Activated CD4-positive, alpha-beta T cell treated with anti-CD3 and anti-CD28 coated beads for 1 hour (primary cell): ENCODE measurements around the gene RUNDC1.

Source experiments
- DNase-seq: peaks from one replicate; pipeline ENCODE4 v3.0.0-alpha.2; 2020

The RUNDC1 gene

GRCh38 chr17:43020030-43020621 is 39.8 kb downstream of the RUNDC1 start:
- no peak for DNase-seq

- no peak for DNase-seq
Observed at GRCh38 chr17:43020789-43021740, 40.7 kb downstream of the RUNDC1 start.

GRCh38 chr17:43021741-43022512 is 41.6 kb downstream of the RUNDC1 start, which contains the start of gene VAT1:
Gene VAT1, minus strand, starts transcription at chr17:43022385. Its CDS starts 63 bp downstream, at chr17:43022322.
- peak; percentile 50 for DNase-seq

- DNase-seq: peak; percentile 66
Observed at GRCh38 chr17:43024407-43025289, 44.3 kb downstream of the RUNDC1 start, which contains the start of gene RND2. Gene RND2, plus strand, starts transcription at chr17:43025231. Its CDS starts 117 bp downstream, at chr17:43025348.

GRCh38 chr17:43025290-43025657 is 44.9 kb downstream of the RUNDC1 start:
- DNase-seq: no peak

- DNase-seq: no peak
Observed at GRCh38 chr17:43025766-43026537, 45.6 kb downstream of the RUNDC1 start.

- DNase-seq: no peak
Observed at GRCh38 chr17:43026595-43026994, 46.2 kb downstream of the RUNDC1 start.

GRCh38 chr17:43027091-43028032 is 47.0 kb downstream of the RUNDC1 start:
- DNase-seq: no peak

GRCh38 chr17:43028221-43028861 is 48.0 kb downstream of the RUNDC1 start:
- no peak for DNase-seq

- no peak for DNase-seq
Observed at GRCh38 chr17:43030137-43030767, 49.9 kb downstream of the RUNDC1 start.

- DNase-seq: no peak
Observed at GRCh38 chr17:43031666-43032065, 51.3 kb downstream of the RUNDC1 start.

GRCh38 chr17:43033948-43034881 is 53.9 kb downstream of the RUNDC1 start:
- no peak for DNase-seq

- no peak for DNase-seq
Observed at GRCh38 chr17:43034894-43035293, 54.5 kb downstream of the RUNDC1 start.

GRCh38 chr17:43039646-43040045 is 59.3 kb downstream of the RUNDC1 start:
- DNase-seq: no peak

GRCh38 chr17:43040655-43041054 is 60.3 kb downstream of the RUNDC1 start:
- DNase-seq: no peak

GRCh38 chr17:43042025-43042628 is 61.8 kb downstream of the RUNDC1 start:
- DNase-seq: no peak
